SJCRH30 (cell line): ENCODE results near the gene ISYNA1. TPM values are rescaled to one million over a fixed set of nuclear protein-coding genes. Genes with fewer than 3 reads are reported as not detected.
A peak's percentile ranks its signal among the peaks of the same experiment; 100 is the strongest.

Experiments
- DNase-seq, 2 experiments: peaks; one replicate each; pipeline ENCODE4 v3.0.0-alpha.2; 2015 to 2020
- H3K27ac ChIP-seq: fragments of 250-450 bp; sonication (Bioruptor Pico); 2 replicates; pipeline ENCODE4 v1.5.1; 2020; ENCODE audit warnings: mild to moderate bottlenecking, moderate library complexity
- H3K27me3 ChIP-seq: fragments of 250-450 bp; sonication (Bioruptor Pico); 2 replicates; pipeline ENCODE4 v1.5.1; 2020; ENCODE audit warnings: mild to moderate bottlenecking, moderate library complexity
- H3K36me3 ChIP-seq: fragments of 250-450 bp; sonication (Bioruptor Pico); 2 replicates; pipeline ENCODE4 v1.5.1; 2020; ENCODE audit warnings: mild to moderate bottlenecking, moderate library complexity
- H3K4me1 ChIP-seq: fragments of 250-450 bp; sonication (Bioruptor Pico); 2 replicates; pipeline ENCODE4 v1.5.1; 2020; ENCODE audit warnings: mild to moderate bottlenecking, moderate library complexity
- H3K4me3 ChIP-seq: fragments of 250-450 bp; sonication (Bioruptor Pico); 2 replicates; pipeline ENCODE4 v1.5.1; 2020; ENCODE audit warnings: mild to moderate bottlenecking, moderate library complexity
- H3K9me3 ChIP-seq: fragments of 250-450 bp; sonication (Bioruptor Pico); replicated peaks from 2 replicates; pipeline ENCODE4 v1.5.1; 2020; ENCODE audit warnings: mild to moderate bottlenecking, moderate library complexity
- total RNA-seq: library from RNA; depleted of rRNA; stranded (reverse); fragments of >200 nt; shearing (Covaris generic); gene quantifications from 2 replicates; pipeline ENCODE4 v1.2.3, GENCODE V29; 2014

ISYNA1 gene
- total RNA-seq, 1 experiment from 2014 or later = 7.5 TPM

DNA sequence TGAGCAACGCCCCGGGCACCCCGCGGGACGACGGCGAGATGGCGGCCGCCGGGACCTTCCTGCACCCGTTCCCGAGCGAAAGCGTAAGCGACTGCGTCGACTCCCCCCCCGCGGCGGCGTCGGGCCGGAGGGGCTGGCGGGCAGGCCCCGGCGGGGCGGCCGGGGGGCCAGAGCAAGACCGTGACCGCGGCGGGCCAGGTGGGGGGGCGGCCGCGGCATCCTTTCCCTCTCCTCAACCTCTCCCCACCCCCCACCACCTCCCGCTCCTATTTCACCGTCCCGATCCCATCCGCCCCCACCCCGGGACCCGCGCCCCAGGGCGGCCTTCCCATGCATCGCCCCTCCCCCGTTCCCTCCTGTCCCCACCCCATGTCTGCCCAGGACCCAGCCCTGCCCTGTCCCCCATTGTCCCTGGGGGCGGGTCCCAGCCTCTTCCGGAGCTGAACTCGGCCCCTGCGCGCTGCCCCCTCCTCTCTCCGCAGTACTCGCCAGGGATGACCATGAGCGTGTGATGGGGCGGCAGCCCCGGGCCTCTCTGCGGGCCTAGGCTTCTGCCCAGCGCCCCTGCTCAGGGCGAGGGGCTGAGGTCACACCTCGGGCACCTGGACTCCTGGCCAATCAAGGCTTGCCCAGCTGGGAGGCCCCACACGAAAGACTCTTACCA lies 4.1 kb downstream of the ISYNA1 start:
- Histone ChIP-seq H3K9me3 (no peaks in the 10 kb centered on the region), H3K36me3 (peaks cover 5% of the 10 kb centered on the region; the same call in 1 of the 2 replicates), H3K4me1 (peaks cover 16% of the 10 kb centered on the region), H3K4me3 (no peak overlapping the region), H3K27ac (no peak overlapping the region), H3K27me3 (no peaks in the 10 kb centered on the region)
- no peak for DNase-seq

- H3K27ac ChIP-seq = no peak overlapping the region
- H3K9me3 ChIP-seq = no peaks in the 10 kb centered on the region
- H3K27me3 ChIP-seq = no peaks in the 10 kb centered on the region
- H3K36me3 ChIP-seq = peaks cover 5% of the 10 kb centered on the region; the same call in 1 of the 2 replicates
- DNase-seq = no peak
- peaks cover 16% of the 10 kb centered on the region for H3K4me1 ChIP-seq
- no peak overlapping the region for H3K4me3 ChIP-seq
Observed at GRCh38 chr19:18433015-18433691, 4.8 kb downstream of the ISYNA1 start.

GRCh38 chr19:18432275-18433014 lies 5.5 kb downstream of the ISYNA1 start:
- DNase-seq = no peak
- Histone ChIP-seq H3K27me3 (no peaks in the 10 kb centered on the region), H3K9me3 (no peaks in the 10 kb centered on the region), H3K27ac (no peak overlapping the region), H3K36me3 (peaks cover 5% of the 10 kb centered on the region; the same call in 1 of the 2 replicates), H3K4me3 (no peak overlapping the region), H3K4me1 (peaks cover 16% of the 10 kb centered on the region)

DNA sequence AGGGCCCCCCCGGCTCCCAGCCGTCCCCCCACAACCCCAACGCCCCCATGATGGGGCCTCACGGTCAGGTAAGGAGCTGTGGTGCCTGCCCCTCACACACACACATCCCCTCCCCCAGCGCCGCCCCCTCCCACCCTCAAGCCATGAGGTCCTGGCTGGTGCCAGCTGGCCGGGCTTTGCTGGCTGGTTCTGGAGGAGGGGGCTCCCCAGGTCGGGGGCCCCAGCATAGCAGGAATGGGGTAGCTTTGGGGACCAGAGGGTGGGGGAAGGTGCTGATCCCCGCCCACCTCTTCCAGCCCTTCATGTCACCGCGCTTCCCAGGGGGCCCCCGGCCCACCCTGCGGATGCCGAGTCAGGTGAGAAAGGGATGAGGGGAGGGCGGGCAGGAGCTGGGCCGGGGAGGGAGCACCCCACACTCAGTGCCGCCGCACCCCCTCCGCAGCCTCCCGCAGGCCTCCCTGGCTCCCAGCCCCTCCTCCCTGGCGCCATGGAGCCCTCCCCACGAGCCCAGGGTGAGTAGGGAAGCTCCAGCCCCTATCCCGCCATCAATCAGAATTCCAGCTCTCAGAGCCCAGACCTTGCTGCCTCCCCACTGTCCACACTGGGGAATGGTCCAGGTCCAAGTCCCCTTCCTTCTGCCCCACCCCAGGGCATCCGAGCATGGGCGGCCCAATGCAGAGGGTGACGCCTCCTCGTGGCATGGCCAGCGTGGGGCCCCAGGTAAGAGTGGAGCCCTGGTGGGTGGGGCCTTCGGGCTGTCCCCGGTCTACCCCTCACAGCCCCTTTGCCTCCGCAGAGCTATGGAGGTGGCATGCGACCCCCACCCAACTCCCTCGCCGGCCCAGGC lies 6.4 kb downstream of the ISYNA1 start:
- Histone ChIP-seq H3K36me3 (peaks cover 5% of the 10 kb centered on the region; the same call in 1 of the 2 replicates), H3K9me3 (no peaks in the 10 kb centered on the region), H3K4me3 (no peak overlapping the region), H3K4me1 (peaks cover 18% of the 10 kb centered on the region), H3K27ac (no peak overlapping the region), H3K27me3 (no peaks in the 10 kb centered on the region)
- no peak for DNase-seq

DNA sequence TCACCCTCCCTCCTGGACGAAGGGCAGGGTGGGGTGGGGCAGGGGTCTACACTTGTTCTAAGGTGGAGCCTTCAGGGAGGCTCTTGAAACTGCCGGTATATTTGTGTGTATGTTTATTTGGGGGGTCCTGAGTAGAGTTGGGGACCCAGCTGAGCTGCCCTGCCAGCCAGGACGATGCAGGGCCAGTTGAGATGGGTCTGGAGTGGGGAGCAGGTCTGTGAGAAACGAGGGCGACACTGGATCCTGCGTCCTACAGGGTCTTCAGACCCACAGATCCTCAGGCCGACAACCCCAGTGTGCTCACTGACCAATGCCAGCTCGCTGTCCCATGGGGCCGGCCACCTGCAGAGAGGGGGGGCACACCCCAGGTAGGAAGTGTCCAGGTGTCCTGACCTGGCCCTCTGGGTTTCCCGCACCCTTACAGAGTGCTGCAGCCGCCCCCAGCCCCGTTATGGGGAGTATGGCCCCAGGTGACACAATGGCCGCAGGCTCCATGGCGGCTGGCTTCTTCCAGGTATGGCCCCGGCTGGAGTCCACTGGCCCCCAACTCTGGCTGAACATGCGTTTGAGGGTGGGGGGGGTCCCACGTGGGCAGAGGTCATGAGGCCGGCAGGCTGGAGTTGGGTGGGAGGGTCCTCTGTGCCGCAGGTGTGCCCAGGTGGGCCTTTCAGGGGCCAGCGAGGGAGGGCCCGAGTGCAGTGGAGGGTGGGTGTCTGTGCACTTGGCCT lies 7.4 kb downstream of the ISYNA1 start:
- Histone ChIP-seq H3K9me3 (no peaks in the 10 kb centered on the region), H3K36me3 (peaks cover 5% of the 10 kb centered on the region; the same call in 1 of the 2 replicates), H3K27me3 (no peaks in the 10 kb centered on the region), H3K4me3 (no peak overlapping the region), H3K4me1 (peaks cover 18% of the 10 kb centered on the region), H3K27ac (no peak overlapping the region)
- DNase-seq = no peak

GRCh38 chr19:18429717-18430416 lies 8.1 kb downstream of the ISYNA1 start:
- DNase-seq = no peak
- Histone ChIP-seq H3K4me1 (peaks cover 18% of the 10 kb centered on the region), H3K27me3 (no peaks in the 10 kb centered on the region), H3K36me3 (peaks cover 5% of the 10 kb centered on the region; the same call in 1 of the 2 replicates), H3K4me3 (peak overlapping the region; percentile 60), H3K9me3 (no peaks in the 10 kb centered on the region), H3K27ac (peak overlapping the region; percentile 90)

GRCh38 chr19:18428787-18429674 lies 8.9 kb downstream of the ISYNA1 start:
- DNase-seq = peak; percentile 97
- H3K27ac ChIP-seq = peak overlapping the region; percentile 90

GRCh38 chr19:18428173-18428786 lies 9.7 kb downstream of the ISYNA1 start:
- Histone ChIP-seq H3K27me3 (no peaks in the 10 kb centered on the region), H3K4me1 (peaks cover 18% of the 10 kb centered on the region), H3K36me3 (peaks cover 5% of the 10 kb centered on the region; the same call in 1 of the 2 replicates), H3K9me3 (no peaks in the 10 kb centered on the region), H3K4me3 (peak overlapping the region; percentile 60), H3K27ac (peak overlapping the region; percentile 90; the same call in 1 of the 2 replicates)
- DNase-seq = no peak

More at GRCh38 chr19:18428787-18429674, 8.9 kb downstream of the ISYNA1 start:
- Histone ChIP-seq H3K9me3 (no peaks in the 10 kb centered on the region), H3K4me1 (peaks cover 18% of the 10 kb centered on the region), H3K27me3 (no peaks in the 10 kb centered on the region), H3K4me3 (peak overlapping the region; percentile 60), H3K36me3 (peaks cover 5% of the 10 kb centered on the region; the same call in 1 of the 2 replicates)

DNA sequence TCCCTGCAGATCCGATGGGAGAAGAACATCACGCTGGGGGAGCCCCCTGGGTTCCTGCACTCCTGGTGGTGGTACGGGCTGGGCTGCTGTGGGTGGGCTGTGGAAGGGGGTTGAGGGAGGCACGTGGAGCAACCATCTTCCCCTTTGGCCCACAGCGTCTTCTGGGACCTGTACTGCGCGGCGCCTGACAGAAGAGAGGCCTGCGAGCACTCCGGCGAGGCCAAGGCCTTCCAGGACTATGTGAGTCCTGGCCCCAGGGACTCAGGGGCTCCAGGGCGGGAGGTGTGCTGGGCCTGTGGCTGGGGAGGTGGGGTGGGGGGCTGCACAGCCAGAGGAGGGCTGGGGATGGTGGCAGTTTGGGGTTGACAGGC lies 10.2 kb downstream of the ISYNA1 start:
- Histone ChIP-seq H3K36me3 (peaks cover 2% of the 10 kb centered on the region; the same call in 1 of the 2 replicates), H3K27ac (no peak overlapping the region), H3K27me3 (no peaks in the 10 kb centered on the region), H3K4me3 (no peak overlapping the region), H3K9me3 (no peaks in the 10 kb centered on the region), H3K4me1 (peaks cover 18% of the 10 kb centered on the region)
- DNase-seq = no peak

DNA sequence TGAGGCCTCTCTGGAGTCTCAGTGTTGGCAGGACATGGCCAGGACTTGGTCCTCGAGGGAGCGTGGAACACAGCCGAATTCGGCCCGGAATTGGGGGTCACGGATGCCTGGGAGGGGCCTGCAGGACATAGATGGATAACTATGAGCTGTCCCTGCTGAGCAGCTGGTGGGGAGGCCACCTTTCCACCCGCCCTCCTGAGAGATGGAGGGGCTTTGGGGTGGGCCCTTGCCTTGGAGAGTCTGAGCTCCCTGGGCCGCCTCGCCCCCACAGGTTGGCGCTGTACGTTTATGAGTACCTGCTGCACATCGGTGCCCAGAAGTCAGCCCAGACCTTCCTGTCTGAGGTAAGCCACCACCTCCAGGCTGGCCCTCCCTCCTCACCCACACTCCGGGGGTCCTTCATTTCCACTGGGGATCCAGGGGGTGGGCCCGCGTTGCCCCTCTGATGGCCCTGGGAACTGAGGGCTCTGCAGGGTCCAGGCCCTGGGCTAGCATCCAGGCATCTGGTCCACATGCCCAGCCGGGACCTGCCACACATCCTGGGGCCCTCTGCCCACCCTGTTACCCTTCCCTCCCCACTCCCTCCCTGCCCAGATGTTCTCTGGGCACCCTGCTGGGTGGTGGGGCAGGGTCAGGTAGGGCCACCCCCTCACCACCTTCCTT lies 10.7 kb downstream of the ISYNA1 start:
- DNase-seq = no peak
- no peaks in the 10 kb centered on the region for H3K9me3 ChIP-seq
- peaks cover 18% of the 10 kb centered on the region for H3K4me1 ChIP-seq
- H3K4me3 ChIP-seq = no peak overlapping the region
- H3K36me3 ChIP-seq = no peaks in the 10 kb centered on the region
- H3K27ac ChIP-seq = no peak overlapping the region
- no peaks in the 10 kb centered on the region for H3K27me3 ChIP-seq

GRCh38 chr19:18426416-18426767 lies 11.5 kb downstream of the ISYNA1 start:
- peaks cover 18% of the 10 kb centered on the region for H3K4me1 ChIP-seq

More at GRCh38 chr19:18426416-18426767, 11.5 kb downstream of the ISYNA1 start:
- H3K36me3 ChIP-seq = no peaks in the 10 kb centered on the region
- no peaks in the 10 kb centered on the region for H3K9me3 ChIP-seq
- no peak for DNase-seq
- H3K4me3 ChIP-seq = no peak overlapping the region
- no peaks in the 10 kb centered on the region for H3K27me3 ChIP-seq
- no peak overlapping the region for H3K27ac ChIP-seq
